Spleen (tissue), 7 donors: ENCODE measurements around the gene TXLNG.

Experiments
- CTCF ChIP-seq, 11 experiments: fragments of 200-600 bp in 7 of 11; fragments of 450-650 bp in 4 of 11; sonication (generic) in 4 of 11; IDR thresholded peaks in 8 of 11; conservative IDR thresholded peaks in 3 of 11; 1 replicate in 7 of 11; 2 replicates in 4 of 11; pipeline versions ENCODE4 v1.4.0 to v1.8.0; 2016 to 2021; ENCODE audit warnings: antibody characterized with exemption in 11 of 11, inconsistent platforms in 4 of 11, mild to moderate bottlenecking in 1 of 11
- POLR2A ChIP-seq, 3 donors: fragments of 450-650 bp; IDR thresholded peaks; one replicate each; pipeline ENCODE4 v1.5.1; 2017; ENCODE audit warnings: antibody characterized with exemption in 3 of 3, mild to moderate bottlenecking in 1 of 3
- POLR2AphosphoS5 ChIP-seq, 3 donors: sonication (generic); formaldehyde crosslinking; IDR thresholded peaks; one replicate each; pipeline ENCODE4 v1.5.1; 2017; ENCODE audit warnings: antibody characterized with exemption in 3 of 3
- donor health status: DM: no; HTN: no; CAD: no; lungs with moderate emphysema.
- donor health status: DM: no; HTN: no; CAD: no.
- donor health status: DM: no; HTN: no; CAD: no.

- TF ChIP-seq CTCF (IDR thresholded peaks at IDR 0.05 in 8 of 11, conservative IDR thresholded peaks at IDR 0.05 in 3 of 11) (no peak), POLR2A (IDR thresholded peaks at IDR 0.05) (no peak), POLR2AphosphoS5 (IDR thresholded peaks at IDR 0.05) (no peak)
These were observed 23.7 kb upstream of the TXLNG start for GRCh38 chrX:16762579-16762978.
